ENCODE results near the gene C1GALT1. TPM values are rescaled to one million over a fixed set of nuclear protein-coding genes. Genes with fewer than 3 reads are reported as not detected.

The C1GALT1 gene
- total and polyA plus RNA-seq, 9 of the 15 experiments (the other 6 are each of a cell fraction or from before 2014, with no cell fraction given), result 5.0 to 33.2 (median 24.1) TPM

- TF ChIP-seq ZBTB40 (IDR thresholded peaks at IDR 0.05) (peak; percentile 36; the same call in 1 of the 2 replicates), ZBTB40 (CRISPR knock-in tag; IDR thresholded peaks at IDR 0.05) (no peak), ADNP (tag; IDR thresholded peaks at IDR 0.05) (no peak), CBFB (CRISPR knock-in tag; IDR thresholded peaks at IDR 0.05) (no peak), RNF2 (IDR thresholded peaks at IDR 0.05) (no peak), MAFF (IDR thresholded peaks at IDR 0.05; ENCODE audit: low read length) (no peak), ZMIZ1 (IDR thresholded peaks at IDR 0.05; ENCODE audit: low read depth in 2 of 2, low read length in 2 of 2) (no peak), EZH2 (IDR thresholded peaks at IDR 0.05; ENCODE audit: borderline replicate concordance, low read depth, low read length) (no peak), NONO (IDR thresholded peaks at IDR 0.05; ENCODE audit: low read depth in 2 of 2, low read length in 1 of 2) (no peak), RUNX1 (IDR thresholded peaks at IDR 0.05; ENCODE audit: low read depth) (no peak), ZHX1 (conservative IDR thresholded peaks at IDR 0.05; ENCODE audit: low read length) (no peak)
Measured at GRCh38 chr7:7209412-7210050, 27.2 kb downstream of the C1GALT1 start (continued).

All from K562 (cell line).